NCI-H2029 (cell line): Measurements from ENCODE around the gene CD47.

ENCODE experiments used
- DNase-seq: peaks from one replicate; lab custom pipeline; 2025; lab: John Stamatoyannopoulos, UW

CD47 gene

DNA sequence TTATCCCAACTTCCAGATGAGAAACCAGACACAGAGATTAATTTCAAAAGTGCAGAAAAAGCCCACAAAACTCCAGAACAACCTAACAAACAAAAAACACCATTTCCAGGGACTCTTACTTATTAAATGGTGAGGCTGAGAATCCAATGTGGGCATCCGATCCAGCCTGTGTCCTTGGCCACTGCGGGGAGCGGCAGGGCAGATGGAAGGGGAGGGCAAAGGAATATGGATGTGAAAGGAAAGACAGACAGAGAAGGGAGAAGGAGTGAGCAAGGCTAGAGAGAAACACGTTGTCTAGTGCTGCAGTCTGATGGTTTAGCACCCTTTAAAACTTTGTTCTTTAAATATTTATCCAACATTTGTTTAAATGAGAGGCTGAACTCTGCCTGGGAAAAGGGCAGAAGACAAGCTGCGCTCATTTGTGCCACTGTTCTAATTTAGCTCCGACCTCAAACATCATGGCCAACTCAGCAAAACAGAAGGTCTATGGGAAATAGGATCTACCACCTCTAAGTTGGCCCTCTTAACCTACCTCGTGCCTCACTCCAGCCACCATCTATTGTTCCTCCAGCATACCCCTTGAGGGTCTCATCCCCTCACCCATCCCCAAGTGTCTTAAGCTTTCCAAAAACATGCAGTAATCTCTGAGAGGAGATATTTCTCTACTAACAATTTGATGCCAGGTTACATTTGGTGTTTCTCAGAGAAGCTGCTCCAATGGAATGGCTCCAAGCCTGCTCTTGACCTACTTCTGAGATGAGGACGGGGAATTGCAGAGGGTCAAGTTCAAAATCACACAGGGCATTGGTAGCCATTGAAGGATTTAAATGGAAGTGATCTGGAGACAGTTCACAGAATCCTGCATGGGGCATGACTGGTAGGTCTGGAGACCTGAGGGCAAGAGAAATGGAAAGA is 77.4 kb downstream of the CD47 start:
- DNase-seq, result no peak

DNA sequence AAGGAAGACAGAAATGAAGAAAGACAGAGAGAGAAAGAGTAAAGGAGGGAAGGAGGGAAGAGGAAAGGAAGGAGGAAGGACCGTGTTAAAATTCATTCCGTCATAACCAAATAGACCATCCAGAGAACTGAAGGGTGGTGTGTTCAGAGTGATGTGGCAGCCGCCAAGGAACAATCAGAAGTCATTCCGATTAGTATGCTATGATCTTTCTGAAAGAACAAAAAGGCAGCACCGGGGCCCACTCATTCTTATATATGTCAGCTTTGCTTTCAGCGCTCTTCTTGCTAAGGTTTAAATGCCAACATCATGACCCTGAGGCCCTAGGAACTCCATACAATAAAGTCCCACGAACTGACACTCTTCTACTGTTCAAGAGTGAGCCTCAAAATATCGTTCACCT is 78.5 kb downstream of the CD47 start:
- DNase-seq, result no peak

DNA sequence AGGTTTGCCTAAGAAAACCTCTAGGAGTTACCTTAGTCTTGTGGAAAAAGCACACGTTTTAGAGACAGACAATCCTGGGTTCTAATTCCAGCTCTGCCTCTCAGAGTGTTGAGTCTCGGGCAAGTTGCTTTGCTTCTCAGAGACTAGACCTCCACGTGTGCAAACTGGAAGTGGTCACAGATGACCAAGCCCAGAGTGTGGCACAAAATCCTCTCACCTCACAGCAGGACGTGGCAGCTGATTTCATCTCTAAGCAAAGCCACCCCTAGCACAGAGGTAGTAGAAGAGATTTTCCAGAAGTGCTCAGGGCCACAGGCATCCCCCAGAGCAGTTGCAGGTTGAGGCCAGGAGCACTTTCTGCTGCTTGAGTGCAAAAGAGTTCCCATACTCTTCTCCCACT is 79.2 kb downstream of the CD47 start:
- no peak for DNase-seq

DNA sequence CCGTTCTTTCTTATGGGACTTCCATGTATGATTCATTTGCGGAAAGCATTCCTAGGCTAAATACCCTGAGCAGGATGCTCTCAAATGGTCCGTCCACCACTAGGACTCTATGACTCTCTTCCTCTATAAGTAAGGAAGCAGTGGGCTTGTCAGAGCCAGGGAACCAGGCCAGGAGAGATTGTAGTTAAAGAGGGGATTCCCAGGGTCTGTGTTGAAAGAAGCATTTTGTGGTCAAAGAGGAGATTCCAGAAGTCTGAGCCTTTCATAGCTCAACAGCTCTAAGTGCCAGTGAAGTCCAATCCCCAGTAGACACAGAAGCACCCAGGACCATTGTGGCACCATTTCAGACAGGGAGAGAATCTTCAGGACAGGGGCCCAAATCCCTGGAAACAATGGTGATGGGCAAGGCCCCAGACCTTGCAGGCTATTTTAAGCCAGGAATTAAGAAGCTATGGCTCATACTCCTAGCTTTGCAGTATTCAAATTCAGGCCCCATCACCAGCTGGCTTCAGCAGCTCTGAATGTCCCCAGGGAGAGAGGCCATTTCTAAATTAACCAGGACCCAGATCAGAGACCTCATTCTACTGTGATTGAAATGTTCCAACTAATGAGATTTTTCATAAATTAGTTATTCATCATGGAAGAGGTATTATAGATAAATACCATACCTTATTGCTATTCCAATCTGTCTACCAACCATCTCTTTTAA is 81.7 kb downstream of the CD47 start:
- no peak for DNase-seq

DNA sequence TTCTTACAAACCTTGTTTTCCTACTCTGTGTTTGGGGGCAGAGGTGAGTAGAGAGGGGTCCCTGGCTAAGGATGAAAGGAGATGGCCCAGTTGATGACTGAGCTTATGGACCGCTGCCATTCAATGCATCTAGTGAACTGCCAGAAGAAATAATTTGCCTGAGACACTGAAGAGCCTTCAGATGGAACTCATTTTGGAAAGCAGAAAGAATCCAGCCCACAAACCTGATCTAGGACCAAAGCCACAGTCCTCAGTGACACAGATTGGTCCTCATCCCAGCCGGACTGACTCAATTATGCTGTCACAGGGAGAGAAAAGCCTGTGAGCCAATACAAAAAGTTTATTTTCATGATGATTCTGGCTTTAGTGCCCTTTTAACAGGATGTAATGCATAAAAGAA is 82.7 kb downstream of the CD47 start:
- DNase-seq, result no peak

DNA sequence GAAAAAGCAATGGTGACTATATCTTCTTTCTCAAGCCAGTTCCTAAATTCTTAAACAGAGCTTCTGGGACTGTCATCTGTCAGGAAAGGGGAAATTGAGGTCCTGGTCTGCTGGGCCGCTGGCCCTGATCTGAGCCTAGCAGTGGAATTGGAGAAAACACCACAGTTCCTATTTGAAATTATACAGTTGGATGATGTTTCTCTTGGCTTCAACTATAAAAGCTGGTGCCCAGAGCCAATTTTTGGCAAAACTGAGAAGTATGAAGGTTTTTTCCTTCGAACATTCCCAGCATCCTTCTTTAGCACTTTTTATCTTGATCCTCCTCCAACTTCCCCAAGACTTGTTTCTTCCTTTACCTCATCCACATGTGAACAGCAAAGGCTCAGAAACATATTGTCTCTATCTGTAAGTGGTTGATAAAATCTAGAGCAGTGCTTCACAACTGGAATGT is 83.9 kb downstream of the CD47 start:
- no peak for DNase-seq

DNA sequence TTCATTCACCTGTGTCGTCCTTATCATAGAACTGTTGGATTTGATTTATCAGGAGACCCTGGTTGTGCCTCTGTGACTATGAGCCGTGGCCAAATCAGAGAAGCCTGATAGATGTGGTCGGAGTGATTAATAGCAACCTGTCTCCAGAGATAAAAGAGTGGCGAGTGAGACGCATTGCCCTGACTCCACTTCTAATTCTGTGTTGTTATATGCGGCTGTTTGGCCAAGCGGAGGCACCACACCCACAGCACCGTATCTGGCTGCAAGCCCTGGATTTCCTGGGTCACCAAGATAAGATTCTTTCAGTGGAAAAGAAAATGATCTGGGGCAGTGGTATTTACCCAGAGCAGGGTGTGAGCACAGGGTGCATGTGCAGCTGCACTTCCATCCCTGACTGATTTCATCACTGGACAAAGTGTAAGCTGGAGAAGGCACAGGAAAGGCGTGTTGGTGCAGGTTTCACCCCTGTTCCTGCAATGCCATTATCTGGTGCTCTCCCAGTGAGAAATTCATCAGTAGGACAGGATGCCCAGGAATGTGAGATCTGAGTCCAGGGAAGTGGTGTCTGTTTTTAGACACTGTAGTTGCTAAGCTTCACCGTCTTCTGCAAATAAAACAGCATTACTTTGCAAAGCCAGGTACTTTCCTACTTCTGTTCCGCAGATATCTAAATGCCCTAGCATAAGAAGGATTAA is 84.6 kb downstream of the CD47 start:
- DNase-seq, result no peak

DNA sequence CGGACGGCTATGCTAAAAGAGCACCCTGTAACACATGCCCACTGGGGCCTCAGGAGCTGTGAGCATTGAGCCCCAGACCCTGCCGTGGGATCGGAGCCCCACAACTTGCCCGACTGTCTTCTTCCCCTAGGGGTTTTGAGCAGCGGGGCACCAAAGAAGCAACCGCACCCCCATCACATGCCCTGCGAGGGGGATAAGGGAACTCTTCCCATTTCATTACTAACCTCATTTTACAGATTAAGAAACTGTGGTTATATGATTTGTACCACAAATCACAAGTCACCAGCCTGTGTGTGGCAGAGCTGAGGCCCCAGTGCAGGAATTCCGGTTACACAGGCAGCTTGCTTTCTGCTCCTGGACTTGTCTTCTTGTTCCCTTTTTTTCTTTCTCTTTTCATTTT is 86.2 kb downstream of the CD47 start:
- DNase-seq, result no peak

DNA sequence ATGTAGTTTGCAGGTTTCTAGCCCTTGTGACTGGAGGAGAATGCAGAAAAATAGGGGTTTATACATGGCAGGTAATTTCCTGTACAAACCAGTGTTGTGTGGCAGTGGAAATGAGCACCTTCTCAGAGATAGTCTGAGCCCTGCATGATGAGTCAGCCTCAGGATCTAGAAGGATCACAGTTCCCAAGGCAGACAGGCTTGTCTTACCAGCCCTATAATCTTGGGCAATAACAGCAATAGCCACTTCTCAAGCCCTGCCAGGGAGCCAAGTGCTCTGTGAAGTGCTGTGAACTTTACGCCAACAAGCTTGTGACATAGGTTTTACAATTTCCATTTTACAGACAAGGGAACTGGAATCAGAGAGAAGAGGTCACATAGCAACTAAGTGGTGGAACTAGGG is 89.4 kb downstream of the CD47 start:
- no peak for DNase-seq

DNA sequence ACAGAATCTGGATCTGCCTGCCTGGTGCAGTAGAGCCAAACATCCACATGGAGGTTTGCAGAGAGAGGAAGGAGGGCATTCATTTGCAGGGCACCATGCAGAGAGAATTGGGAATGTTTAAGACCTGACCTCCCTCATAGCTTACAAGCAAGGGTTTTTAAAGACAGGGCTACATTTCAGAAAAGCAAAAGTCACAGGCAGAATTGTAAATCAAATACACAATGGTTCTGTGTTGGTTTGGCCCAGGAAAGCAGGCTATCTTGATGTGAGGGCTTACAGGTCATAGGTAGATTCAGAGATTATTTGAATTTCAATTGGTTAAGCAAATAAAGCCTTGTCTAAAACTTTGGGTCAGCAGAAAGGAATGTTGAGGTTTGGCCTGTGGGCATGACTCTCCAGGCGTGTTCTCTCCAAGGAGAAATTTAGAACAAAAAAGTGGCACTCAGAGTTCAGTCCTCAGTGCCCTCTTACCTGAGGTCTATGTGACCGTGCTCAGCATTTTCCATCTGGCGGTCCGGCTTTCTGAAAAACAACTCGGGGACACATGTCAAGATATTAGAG is 91.5 kb downstream of the CD47 start:
- no peak for DNase-seq

DNA sequence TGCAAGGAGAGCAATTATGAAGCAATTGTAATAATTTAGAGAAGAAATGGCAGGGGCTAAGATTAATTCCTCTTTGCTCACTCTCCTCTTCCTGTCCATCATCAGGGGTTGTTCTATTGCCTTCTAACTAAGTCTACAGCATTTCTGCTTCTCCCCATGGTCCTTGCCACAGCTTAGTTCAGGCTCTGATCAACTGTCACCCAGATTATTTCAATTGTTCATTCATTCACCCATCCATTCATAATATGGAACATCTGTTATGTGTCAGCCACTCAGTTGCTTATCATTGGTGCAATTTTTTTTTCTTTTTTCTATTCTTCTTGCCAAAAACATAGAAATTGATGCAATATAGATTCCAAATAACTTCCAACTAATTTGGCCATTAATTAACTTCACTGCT is 93.2 kb downstream of the CD47 start:
- DNase-seq, result no peak

DNA sequence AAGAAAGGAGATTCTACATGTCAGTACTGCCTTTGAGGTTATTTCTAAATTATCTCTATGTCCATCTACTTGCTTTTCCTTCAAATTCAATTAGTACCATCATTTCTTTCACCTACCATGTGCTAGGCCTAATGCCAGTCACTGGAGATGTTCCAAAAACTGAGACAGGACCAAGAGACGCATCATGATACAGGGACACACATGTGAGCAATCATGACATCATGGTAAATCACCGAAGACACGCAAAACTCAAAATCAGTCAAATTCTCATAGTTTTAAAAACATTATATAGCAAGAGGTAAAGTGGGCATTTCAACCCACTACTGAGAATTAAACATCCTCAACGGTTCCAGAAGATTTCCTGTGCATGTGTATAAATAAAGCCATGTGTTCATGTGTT is 95.0 kb downstream of the CD47 start:
- DNase-seq, result no peak

DNA sequence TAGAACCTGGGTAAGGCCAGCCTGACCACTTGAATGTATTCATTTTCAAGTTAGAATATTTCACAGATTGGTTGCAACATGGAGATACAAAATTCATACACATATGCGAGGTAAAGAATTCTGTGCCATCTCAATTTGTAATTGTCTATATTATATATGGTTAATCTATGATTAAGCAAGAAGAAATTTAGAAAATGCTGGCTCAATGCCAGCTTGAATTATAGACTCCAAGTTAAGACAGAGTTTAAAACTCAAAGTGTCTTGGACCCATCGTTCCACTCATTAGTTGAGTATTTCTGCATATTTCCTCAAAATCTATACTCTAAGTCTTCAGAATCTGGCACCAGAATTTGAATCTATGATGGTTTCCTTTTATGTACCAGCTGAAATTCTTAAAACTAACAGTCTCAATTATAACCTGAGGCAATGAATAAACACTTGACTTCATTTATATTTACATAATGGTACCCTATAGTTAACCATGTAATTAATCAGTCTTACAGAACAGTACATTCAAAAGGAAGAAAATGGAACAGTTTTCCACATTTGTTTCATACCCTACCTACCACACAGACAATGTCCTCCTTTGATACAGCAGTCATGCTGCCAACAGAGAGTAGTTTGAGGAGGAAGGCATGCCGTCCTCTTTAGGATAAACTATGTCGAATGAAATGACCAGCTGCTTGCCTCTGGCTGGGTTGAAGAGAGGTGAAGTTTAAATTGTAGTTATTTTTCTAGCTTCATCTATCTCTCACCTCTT is 95.7 kb downstream of the CD47 start:
- no peak for DNase-seq

DNA sequence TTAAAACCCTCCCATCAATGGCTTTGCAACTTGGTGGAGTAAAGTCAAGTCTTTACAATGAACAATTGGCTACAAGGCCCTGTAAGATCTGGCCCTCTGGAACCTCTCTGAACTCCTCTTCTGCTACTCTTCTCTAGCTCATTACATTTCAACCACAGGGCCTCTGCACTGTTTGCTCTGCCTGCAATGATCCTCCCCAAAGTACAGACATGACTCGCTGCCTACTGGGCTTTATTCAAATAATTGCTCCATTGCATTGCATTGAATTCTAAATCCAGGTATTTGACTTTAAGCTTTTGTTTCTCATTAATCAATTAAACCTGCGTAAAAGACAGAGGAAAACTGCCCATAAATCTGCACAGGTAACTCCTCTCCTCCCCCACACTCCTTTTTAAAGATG is 96.7 kb downstream of the CD47 start:
- DNase-seq, result no peak

DNA sequence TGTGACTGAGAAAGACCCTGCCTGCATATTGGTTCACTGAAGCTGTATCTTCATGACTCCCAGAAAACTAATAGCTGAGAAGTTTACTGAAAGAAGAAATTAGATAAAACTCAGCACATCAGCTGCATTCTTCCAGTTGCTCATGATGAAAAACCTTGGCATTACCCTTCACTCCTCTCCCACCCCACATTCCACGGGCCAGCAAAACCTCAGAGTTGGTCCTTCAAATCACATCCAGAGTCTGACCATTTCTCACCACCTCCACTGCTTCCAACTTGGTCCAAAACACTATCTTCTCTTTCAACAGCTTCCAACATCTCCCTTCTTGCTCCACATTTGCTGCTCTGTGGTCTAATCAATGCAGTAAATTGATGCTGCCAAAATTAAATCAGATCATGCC is 97.1 kb downstream of the CD47 start:
- no peak for DNase-seq
